Measurements from ENCODE around the gene CA5A.

DNA sequence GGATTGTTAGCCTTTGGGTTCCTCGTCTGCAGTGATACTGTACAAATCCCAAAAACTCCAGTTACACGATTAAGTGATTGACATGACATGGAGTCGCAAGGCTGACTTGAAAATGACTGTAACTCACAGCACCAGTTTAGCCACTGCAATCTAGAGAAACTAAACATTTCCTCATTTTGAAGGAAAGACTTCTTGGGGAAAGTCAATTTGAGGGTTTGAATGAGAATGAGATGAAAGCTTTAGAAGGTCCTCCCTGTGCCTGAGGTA lies 19.7 kb upstream of the CA5A start:
- TF ChIP-seq EZH2 (IDR thresholded peaks at IDR 0.05) (no peak), POLR2AphosphoS5 (IDR thresholded peaks at IDR 0.05; ENCODE audit: borderline replicate concordance, low read depth, low read length) (no peak)
